ENCODE measurements around the gene ZNF717. TPM values are rescaled to one million over a fixed set of nuclear protein-coding genes. Genes with fewer than 3 reads are reported as not detected.

ZNF717 gene
- polyA plus RNA-seq, 1 of the 3 experiments (the other 2 are of a cell fraction), result 9.9 TPM

GRCh38 chr3:75768303-75769017 is 16.9 kb downstream of the ZNF717 start:
- TF ChIP-seq SIN3A (IDR thresholded peaks at IDR 0.05; ENCODE audit: borderline replicate concordance, low read depth, low read length) (no peak), MAX (IDR thresholded peaks at IDR 0.05; ENCODE audit: low read depth) (no peak)
- Histone ChIP-seq H3K4me1 (ENCODE audit: control insufficient read depth in 1 of 2, insufficient read depth in 2 of 2, low read depth in 1 of 2, low read length in 1 of 2) (no peaks in the 10 kb centered on the region), H2AFZ (ENCODE audit: low read depth) (no peak overlapping the region), H3K79me2 (ENCODE audit: insufficient read depth) (0 out of 2 replicates have a peak, but pooled peaks cover 15% of the 10 kb centered on the region), H3K4me3 (ENCODE audit: low read depth in 2 of 2, low read length in 1 of 2) (no peak overlapping the region), H3K9ac (no peak overlapping the region), H3K27me3 (ENCODE audit: insufficient read depth) (no peaks in the 10 kb centered on the region), H3K36me3 (replicated peaks in 1 of 2; ENCODE audit: control insufficient read depth in 1 of 2, insufficient read depth in 2 of 2, low read length in 1 of 2) (peaks cover 7 to 16% of the 10 kb centered on the region in 2 experiments), H4K20me1 (ENCODE audit: insufficient read depth) (no peaks in the 10 kb centered on the region), H3K9me3 (no peaks in the 10 kb centered on the region; the same call in 1 of the 2 replicates), H3K4me2 (no peak overlapping the region), H3F3A (replicated peaks; ENCODE audit: insufficient read depth) (no peaks in the 10 kb centered on the region), H3K9me2 (no peaks in the 10 kb centered on the region), H3K27ac (ENCODE audit: low read depth in 2 of 2, low read length in 1 of 2) (no peak overlapping the region)
- no peak for DNase-seq
- ChIA-PET POLR2A (no interaction called here), CTCF (no interaction called here)
- 86% methylated on average over 2 of the region's 7 CpGs for WGBS (ENCODE audit: low lambda C conversion rate)

- no peaks in the 10 kb centered on the region for H3F3A ChIP-seq (replicated peaks; ENCODE audit: insufficient read depth)
- no peak overlapping the region; a peak in 1 of 4 replicates for H3K4me3 ChIP-seq (ENCODE audit: low read depth in 2 of 2, low read length in 1 of 2)
- peaks cover 22% of the 10 kb centered on the region; the same call in 1 of the 2 replicates for H3K9me3 ChIP-seq
- CTCF ChIA-PET, result no interaction called here
- no peaks in the 10 kb centered on the region for H3K27me3 ChIP-seq (ENCODE audit: insufficient read depth)
- no peak overlapping the region for H3K27ac ChIP-seq (ENCODE audit: low read depth in 2 of 2, low read length in 1 of 2)
- POLR2A ChIA-PET, result no interaction called here
- 68% methylated on average over 7 of the region's 7 CpGs for WGBS (ENCODE audit: low lambda C conversion rate)
- H3K4me1 ChIP-seq (ENCODE audit: control insufficient read depth in 1 of 2, insufficient read depth in 2 of 2, low read depth in 1 of 2, low read length in 1 of 2), result no peaks in the 10 kb centered on the region
- no peak overlapping the region for H2AFZ ChIP-seq (ENCODE audit: low read depth)
- H3K9me2 ChIP-seq, result no peaks in the 10 kb centered on the region
- no peaks in the 10 kb centered on the region for H3K79me2 ChIP-seq (ENCODE audit: insufficient read depth)
- no peak for DNase-seq
- no peak overlapping the region for H3K4me2 ChIP-seq
- peaks cover 27 to 50% of the 10 kb centered on the region in 2 experiments for H3K36me3 ChIP-seq (replicated peaks in 1 of 2; ENCODE audit: control insufficient read depth in 1 of 2, insufficient read depth in 2 of 2, low read length in 1 of 2)
- no peak overlapping the region for H3K9ac ChIP-seq
- H4K20me1 ChIP-seq (ENCODE audit: insufficient read depth), result no peaks in the 10 kb centered on the region
- TF ChIP-seq SIN3A (IDR thresholded peaks at IDR 0.05; ENCODE audit: borderline replicate concordance, low read depth, low read length) (no peak), YY1 (IDR thresholded peaks at IDR 0.05; ENCODE audit: low read depth) (no peak), RXRA (IDR thresholded peaks at IDR 0.05; ENCODE audit: borderline replicate concordance, low read depth) (no peak), USF2 (IDR thresholded peaks at IDR 0.05; ENCODE audit: borderline replicate concordance, low read depth, low read length) (no peak), FOXJ3 (CRISPR knock-in tag; IDR thresholded peaks at IDR 0.05) (no peak), RFX5 (IDR thresholded peaks at IDR 0.05; ENCODE audit: low read length) (no peak), MEF2A (IDR thresholded peaks at IDR 0.05; ENCODE audit: borderline replicate concordance, low read depth) (no peak), EP300 (IDR thresholded peaks at IDR 0.05; ENCODE audit: borderline replicate concordance in 1 of 2, low read depth in 1 of 2, low read length in 1 of 2) (no peak), NFIC (IDR thresholded peaks at IDR 0.05; ENCODE audit: borderline replicate concordance) (no peak), TAF1 (IDR thresholded peaks at IDR 0.05; ENCODE audit: borderline replicate concordance, low read depth, low read length) (no peak), EZH2phosphoT487 (IDR thresholded peaks at IDR 0.05; ENCODE audit: borderline replicate concordance, low read depth) (no peak), NRF1 (IDR thresholded peaks at IDR 0.05; ENCODE audit: low read depth, low read length) (no peak), IRF3 (IDR thresholded peaks at IDR 0.05; ENCODE audit: low read depth, low read length) (no peak), TCF12 (IDR thresholded peaks at IDR 0.05) (no peak), POLR2AphosphoS5 (IDR thresholded peaks at IDR 0.05; ENCODE audit: low read depth, low read length) (no peak), CHD2 (IDR thresholded peaks at IDR 0.05; ENCODE audit: low read length, partially characterized antibody) (no peak), PBX3 (IDR thresholded peaks at IDR 0.05) (no peak), CTCF (IDR thresholded peaks at IDR 0.05) (no peak)
Observed at GRCh38 chr3:75737831-75738493, 47.4 kb downstream of the ZNF717 start.
